ENCODE data around the gene ANKDD1A.

The ANKDD1A gene

GRCh38 chr15:64926661-64927060 lies 15.0 kb downstream of the ANKDD1A start:
- DNase-seq, result no peak

GRCh38 chr15:64928626-64929220 lies 17.0 kb downstream of the ANKDD1A start:
- DNase-seq, result no peak

- DNase-seq, result no peak
These were observed 18.4 kb downstream of the ANKDD1A start for GRCh38 chr15:64930019-64930652.

- no peak for DNase-seq
These were observed 19.2 kb downstream of the ANKDD1A start for GRCh38 chr15:64930778-64931371.

GRCh38 chr15:64931381-64931780 lies 19.7 kb downstream of the ANKDD1A start:
- no peak for DNase-seq

- DNase-seq, result no peak
These were observed 22.3 kb downstream of the ANKDD1A start for GRCh38 chr15:64934023-64934422.

GRCh38 chr15:64938192-64938591 lies 26.5 kb downstream of the ANKDD1A start:
- no peak for DNase-seq

GRCh38 chr15:64942356-64942755 lies 30.7 kb downstream of the ANKDD1A start:
- no peak for DNase-seq

GRCh38 chr15:64943512-64944225 lies 32.0 kb downstream of the ANKDD1A start:
- DNase-seq, result no peak

- no peak for DNase-seq
These were observed 33.3 kb downstream of the ANKDD1A start for GRCh38 chr15:64944961-64945360.

GRCh38 chr15:64947211-64947610 lies 35.5 kb downstream of the ANKDD1A start:
- DNase-seq, result no peak

- DNase-seq, result no peak
These were observed 37.2 kb downstream of the ANKDD1A start for GRCh38 chr15:64948916-64949315.

GRCh38 chr15:64949383-64950186 lies 37.9 kb downstream of the ANKDD1A start:
- DNase-seq, result no peak

- no peak for DNase-seq
These were observed 39.2 kb downstream of the ANKDD1A start for GRCh38 chr15:64950888-64951287.

- DNase-seq, result no peak
These were observed 40.2 kb downstream of the ANKDD1A start for GRCh38 chr15:64951777-64952418.

- no peak for DNase-seq
These were observed 42.7 kb downstream of the ANKDD1A start for GRCh38 chr15:64954395-64954794.

- DNase-seq, result no peak
These were observed 47.4 kb downstream of the ANKDD1A start for GRCh38 chr15:64959128-64959527.

GRCh38 chr15:64960153-64960552 lies 48.5 kb downstream of the ANKDD1A start:
- DNase-seq, result no peak

GRCh38 chr15:64961013-64961412 lies 49.3 kb downstream of the ANKDD1A start:
- no peak for DNase-seq

GRCh38 chr15:64969401-64969800 lies 57.7 kb downstream of the ANKDD1A start:
- no peak for DNase-seq

GRCh38 chr15:64970698-64971097 lies 59.0 kb downstream of the ANKDD1A start:
- DNase-seq, result no peak

- DNase-seq, result no peak
These were observed 63.7 kb downstream of the ANKDD1A start for GRCh38 chr15:64975390-64975789.

Data from activated effector memory CD4-positive, alpha-beta T cell treated with anti-CD3 and anti-CD28 coated beads, Interleukin-2, amount 50 U/mL, for 16 hours (primary cell).